ENCODE data around the gene PRR20G. TPM values are rescaled to one million over a fixed set of nuclear protein-coding genes. Genes with fewer than 3 reads are reported as not detected.

PRR20G gene
- total RNA-seq, 2 donors from 2014 or later = not detected

GRCh38 chr3:127277561-127277960 lies 10.3 kb downstream of the PRR20G start:
- H3K4me3 ChIP-seq = no peak overlapping the region
- no peaks in the 10 kb centered on the region for H3K9me3 ChIP-seq
- intact Hi-C loops (cut with DNase I) = no loop called here
- no peak overlapping the region for H3K27ac ChIP-seq
- no peaks in the 10 kb centered on the region for H3K4me1 ChIP-seq
- H3K9ac ChIP-seq (ENCODE audit: low read depth in 2 of 2, low read length in 2 of 2) = no peak overlapping the region
- no peaks in the 10 kb centered on the region for H3K36me3 ChIP-seq
- no peak for DNase-seq
- H3K27me3 ChIP-seq = no peaks in the 10 kb centered on the region
- TF ChIP-seq CTCF (IDR thresholded peaks at IDR 0.05) = no peak

GRCh38 chr3:127276995-127277394 lies 10.9 kb downstream of the PRR20G start:
- Histone ChIP-seq H3K9me3 (no peaks in the 10 kb centered on the region), H3K4me1 (no peaks in the 10 kb centered on the region), H3K36me3 (no peaks in the 10 kb centered on the region), H3K9ac (ENCODE audit: low read depth in 2 of 2, low read length in 2 of 2) (no peak overlapping the region), H3K27me3 (no peaks in the 10 kb centered on the region), H3K27ac (no peak overlapping the region), H3K4me3 (no peak overlapping the region)
- TF ChIP-seq CTCF (IDR thresholded peaks at IDR 0.05) = no peak
- intact Hi-C loops (cut with DNase I) = no loop called here
- DNase-seq = no peak

- Histone ChIP-seq H3K27ac (no peak overlapping the region), H3K9me3 (no peaks in the 10 kb centered on the region), H3K9ac (ENCODE audit: low read depth in 2 of 2, low read length in 2 of 2) (no peak overlapping the region), H3K4me3 (no peak overlapping the region), H3K36me3 (no peaks in the 10 kb centered on the region), H3K4me1 (no peaks in the 10 kb centered on the region), H3K27me3 (no peaks in the 10 kb centered on the region)
- intact Hi-C loops (cut with DNase I) = no loop called here
- no peak for TF ChIP-seq CTCF (IDR thresholded peaks at IDR 0.05)
- DNase-seq = no peak
These were observed 11.4 kb downstream of the PRR20G start for GRCh38 chr3:127276396-127276795.

DNA sequence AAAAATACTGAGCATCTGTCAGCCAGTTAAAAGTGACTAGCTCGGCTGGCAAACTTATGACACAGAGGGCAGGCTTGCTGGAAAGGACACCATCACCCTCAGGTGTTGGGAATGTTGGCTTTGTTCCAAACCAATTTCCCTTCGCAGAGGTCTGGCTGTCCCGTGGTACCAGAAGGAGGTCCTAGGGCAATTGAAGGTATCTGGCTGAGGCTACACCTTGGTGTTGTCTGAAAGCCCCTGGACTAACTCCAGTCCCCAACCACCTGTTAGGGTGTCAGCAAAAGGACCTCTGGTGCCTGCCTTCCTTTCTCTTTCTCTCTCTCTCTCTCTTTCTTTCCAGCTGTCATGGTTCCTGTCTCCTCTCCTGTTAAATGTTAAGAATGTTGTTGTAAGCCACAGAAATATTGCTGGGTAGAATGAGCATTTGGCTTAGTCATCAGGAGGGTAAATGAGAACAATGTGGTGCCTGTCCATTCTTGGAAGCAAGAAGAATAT lies 12.5 kb downstream of the PRR20G start:
- Histone ChIP-seq H3K27me3 (no peaks in the 10 kb centered on the region), H3K36me3 (no peaks in the 10 kb centered on the region), H3K4me3 (no peak overlapping the region), H3K9me3 (no peaks in the 10 kb centered on the region), H3K9ac (ENCODE audit: low read depth in 2 of 2, low read length in 2 of 2) (no peak overlapping the region), H3K4me1 (no peaks in the 10 kb centered on the region), H3K27ac (no peak overlapping the region)
- intact Hi-C loops (cut with DNase I) = no loop called here
- TF ChIP-seq CTCF (IDR thresholded peaks at IDR 0.05) = no peak
- DNase-seq = no peak

DNA sequence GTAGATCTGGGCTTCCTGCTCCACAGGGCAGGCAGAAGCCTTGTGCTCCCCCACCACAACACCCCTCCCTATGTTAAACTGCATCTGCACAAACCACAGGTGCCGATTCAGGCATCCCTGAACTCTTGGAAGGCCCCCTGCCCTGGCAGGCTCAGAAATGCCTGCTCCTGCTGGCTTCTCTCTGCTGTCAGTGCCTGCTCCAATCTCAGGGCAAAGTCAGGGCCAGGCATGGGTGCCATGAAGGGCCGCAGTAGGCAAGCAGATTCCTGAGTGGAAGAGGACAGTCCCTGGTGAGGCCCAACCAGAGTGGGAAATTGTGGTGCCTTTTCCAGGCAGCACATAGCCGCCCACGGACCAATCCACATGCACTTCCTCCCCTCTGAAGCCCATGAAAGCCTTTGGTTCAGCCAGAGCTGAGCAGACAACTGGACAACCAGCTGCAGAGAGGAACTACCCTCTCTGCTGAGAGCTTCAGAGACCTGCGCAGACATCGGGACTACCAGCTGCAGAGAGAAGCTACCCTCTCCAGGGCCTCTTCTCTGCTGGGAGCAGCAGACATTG lies 13.6 kb downstream of the PRR20G start:
- intact Hi-C loops (cut with DNase I) = no loop called here
- Histone ChIP-seq H3K27me3 (no peaks in the 10 kb centered on the region), H3K4me3 (no peak overlapping the region), H3K9me3 (no peaks in the 10 kb centered on the region), H3K4me1 (no peaks in the 10 kb centered on the region), H3K36me3 (no peaks in the 10 kb centered on the region), H3K27ac (no peak overlapping the region), H3K9ac (ENCODE audit: low read depth in 2 of 2, low read length in 2 of 2) (no peak overlapping the region)
- no peak for DNase-seq
- TF ChIP-seq CTCF (IDR thresholded peaks at IDR 0.05) = no peak

Data from colonic mucosa (tissue), 4 donors.